Measurements from ENCODE around the gene STARD5. TPM values are rescaled to one million over a fixed set of nuclear protein-coding genes. Genes with fewer than 3 reads are reported as not detected.

Gene STARD5
- 2.0 and 3.4 TPM in 2 replicates for total RNA-seq (2022)
- percentile 39 among the genes with signal in this experiment for Bru-seq, nascent RNA
- percentile 23 among the genes with signal in this experiment for BruChase-seq, experiment 1, labeled RNA remaining after a 6-hour chase
- BruChase-seq, experiment 2, labeled RNA remaining after a 2-hour chase, result percentile 44 among the genes with signal in this experiment
- long read RNA-seq, partial matches to known transcripts, result 2 of 4 reads
- long read RNA-seq, other reads (novel, unspliced or antisense), result 1 of 4 reads

GRCh38 chr15:81323944-81324881, at the start of gene STARD5:
Gene STARD5, minus strand, starts transcription at chr15:81324141. Its CDS starts 42 bp downstream, at chr15:81324099.
- POLR2A ChIA-PET, result interaction anchor here (0.7 to 1.9 kb wide), 13 partner anchors 11 to 650 kb away, joined by 3 to 11 read pairs (median 4); no protein-coding TSS in a partner anchor

GRCh38 chr15:81373176-81373575, 49.2 kb upstream of the STARD5 start:
- no peaks in the 10 kb centered on the region for H3K4me1 Mint-ChIP-seq (ENCODE audit: insufficient read depth, unreplicated experiment)
- H3K9me3 Mint-ChIP-seq (ENCODE audit: unreplicated experiment), result no peaks in the 10 kb centered on the region
- H3K27ac Mint-ChIP-seq (ENCODE audit: low read depth, unreplicated experiment), result no peak overlapping the region
- no peak for DNase-seq (ENCODE audit: unreplicated experiment)
- POLR2A ChIA-PET, result no interaction called here
- no peak overlapping the region for H3K4me3 Mint-ChIP-seq (ENCODE audit: unreplicated experiment)
- BruUV-seq (replicated peaks), result no TSS peak
- intact Hi-C loops (cut with micrococcal nuclease), result no loop called here
- no peak for TF ChIP-seq CTCF (IDR thresholded peaks at IDR 0.05; ENCODE audit: unreplicated experiment)
- no peaks in the 10 kb centered on the region for H3K36me3 Mint-ChIP-seq (ENCODE audit: insufficient read depth, unreplicated experiment)
- H3K27me3 Mint-ChIP-seq (ENCODE audit: insufficient read depth, unreplicated experiment), result peaks cover 11% of the 10 kb centered on the region
- CTCF ChIA-PET, result interaction anchor here (0.9 to 1.0 kb wide), 2 partner anchors 26 to 95 kb away, joined by 3 read pairs; no protein-coding TSS in a partner anchor

More at GRCh38 chr15:81323944-81324881, at the start of gene STARD5:
- intact Hi-C loops (cut with micrococcal nuclease), result loop anchor here (1.0 kb wide), 1 partner anchor 27 kb away; no protein-coding TSS in a partner anchor
- H3K9me3 Mint-ChIP-seq (ENCODE audit: unreplicated experiment), result no peaks in the 10 kb centered on the region
- CTCF ChIA-PET, result interaction anchor here (0.5 to 1.8 kb wide), 4 partner anchors 11 to 816 kb away, joined by 3 to 4 read pairs (median 3); no protein-coding TSS in a partner anchor
- DNase-seq (ENCODE audit: unreplicated experiment), result peak; percentile 97
- H3K4me3 Mint-ChIP-seq (ENCODE audit: unreplicated experiment), result peak within 1 kb of the TSS; percentile 80
- H3K4me1 Mint-ChIP-seq (ENCODE audit: insufficient read depth, unreplicated experiment), result peaks cover 26% of the 10 kb centered on the region
- H3K36me3 Mint-ChIP-seq (ENCODE audit: insufficient read depth, unreplicated experiment), result peaks cover 6% of the 10 kb centered on the region
- H3K27ac Mint-ChIP-seq (ENCODE audit: low read depth, unreplicated experiment), result peak within 1 kb of the TSS; percentile 32
- no peak for TF ChIP-seq CTCF (IDR thresholded peaks at IDR 0.05; ENCODE audit: unreplicated experiment)
- no peaks in the 10 kb centered on the region for H3K27me3 Mint-ChIP-seq (ENCODE audit: insufficient read depth, unreplicated experiment)
- TSS peak; percentile 42 for BruUV-seq (replicated peaks)

GRCh38 chr15:81372575-81372974, 48.6 kb upstream of the STARD5 start:
- CTCF ChIA-PET, result interaction anchor here (1.0 kb wide), 1 partner anchor 27 kb away, joined by 3 read pairs; no protein-coding TSS in a partner anchor
- Mint-ChIP-seq H3K27me3 (ENCODE audit: insufficient read depth, unreplicated experiment) (peaks cover 11% of the 10 kb centered on the region), H3K36me3 (ENCODE audit: insufficient read depth, unreplicated experiment) (no peaks in the 10 kb centered on the region), H3K9me3 (ENCODE audit: unreplicated experiment) (no peaks in the 10 kb centered on the region), H3K4me1 (ENCODE audit: insufficient read depth, unreplicated experiment) (no peaks in the 10 kb centered on the region), H3K4me3 (ENCODE audit: unreplicated experiment) (no peak overlapping the region), H3K27ac (ENCODE audit: low read depth, unreplicated experiment) (no peak overlapping the region)
- TF ChIP-seq CTCF (IDR thresholded peaks at IDR 0.05; ENCODE audit: unreplicated experiment), result no peak
- intact Hi-C loops (cut with micrococcal nuclease), result no loop called here
- no peak for DNase-seq (ENCODE audit: unreplicated experiment)
- BruUV-seq (replicated peaks), result no TSS peak
- POLR2A ChIA-PET, result no interaction called here
